ENCODE data around the gene CRTAC1. TPM values are rescaled to one million over a fixed set of nuclear protein-coding genes. Genes with fewer than 3 reads are reported as not detected.

The CRTAC1 gene
- total and polyA plus RNA-seq, 2 experiments from 2014 or later: 0.47 to 1.2 TPM

DNA sequence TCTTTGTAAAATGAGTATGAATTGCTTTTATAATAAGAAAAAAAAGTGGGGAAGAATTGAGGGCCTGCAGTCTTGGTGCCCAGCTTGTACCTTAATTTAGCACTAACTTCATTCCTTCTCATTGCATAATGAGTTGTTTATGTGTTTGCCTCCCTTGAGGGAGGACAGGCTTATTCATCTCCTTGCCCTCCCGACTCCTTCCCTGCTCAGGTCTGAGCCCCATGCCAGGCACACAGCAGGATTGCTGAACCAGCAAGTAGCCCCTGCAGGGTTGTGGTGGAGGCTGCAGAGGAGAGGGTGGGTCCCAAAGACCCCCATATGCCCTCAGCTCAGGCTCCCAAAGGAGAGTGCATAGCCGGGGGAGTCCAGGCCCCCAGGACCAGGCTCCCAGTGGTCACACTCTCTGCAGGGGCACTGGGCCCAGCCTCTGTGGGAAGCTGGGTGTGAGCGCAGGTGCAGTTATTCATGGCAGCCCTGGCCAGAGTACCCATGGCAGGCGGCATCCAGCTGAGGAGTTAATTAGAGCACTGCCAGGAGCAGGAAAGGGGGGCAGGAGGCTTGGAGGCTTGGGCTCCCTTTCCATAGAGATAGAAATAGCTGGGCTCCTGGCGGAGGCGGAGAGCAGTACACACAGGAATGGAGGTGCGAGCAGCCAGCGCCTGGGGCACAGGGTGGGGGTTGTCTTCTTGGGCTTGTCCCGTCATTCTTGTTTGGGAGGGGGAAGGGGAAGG, 208.9 kb downstream of the CRTAC1 start (continued):
- TF ChIP-seq, protein P1, sequence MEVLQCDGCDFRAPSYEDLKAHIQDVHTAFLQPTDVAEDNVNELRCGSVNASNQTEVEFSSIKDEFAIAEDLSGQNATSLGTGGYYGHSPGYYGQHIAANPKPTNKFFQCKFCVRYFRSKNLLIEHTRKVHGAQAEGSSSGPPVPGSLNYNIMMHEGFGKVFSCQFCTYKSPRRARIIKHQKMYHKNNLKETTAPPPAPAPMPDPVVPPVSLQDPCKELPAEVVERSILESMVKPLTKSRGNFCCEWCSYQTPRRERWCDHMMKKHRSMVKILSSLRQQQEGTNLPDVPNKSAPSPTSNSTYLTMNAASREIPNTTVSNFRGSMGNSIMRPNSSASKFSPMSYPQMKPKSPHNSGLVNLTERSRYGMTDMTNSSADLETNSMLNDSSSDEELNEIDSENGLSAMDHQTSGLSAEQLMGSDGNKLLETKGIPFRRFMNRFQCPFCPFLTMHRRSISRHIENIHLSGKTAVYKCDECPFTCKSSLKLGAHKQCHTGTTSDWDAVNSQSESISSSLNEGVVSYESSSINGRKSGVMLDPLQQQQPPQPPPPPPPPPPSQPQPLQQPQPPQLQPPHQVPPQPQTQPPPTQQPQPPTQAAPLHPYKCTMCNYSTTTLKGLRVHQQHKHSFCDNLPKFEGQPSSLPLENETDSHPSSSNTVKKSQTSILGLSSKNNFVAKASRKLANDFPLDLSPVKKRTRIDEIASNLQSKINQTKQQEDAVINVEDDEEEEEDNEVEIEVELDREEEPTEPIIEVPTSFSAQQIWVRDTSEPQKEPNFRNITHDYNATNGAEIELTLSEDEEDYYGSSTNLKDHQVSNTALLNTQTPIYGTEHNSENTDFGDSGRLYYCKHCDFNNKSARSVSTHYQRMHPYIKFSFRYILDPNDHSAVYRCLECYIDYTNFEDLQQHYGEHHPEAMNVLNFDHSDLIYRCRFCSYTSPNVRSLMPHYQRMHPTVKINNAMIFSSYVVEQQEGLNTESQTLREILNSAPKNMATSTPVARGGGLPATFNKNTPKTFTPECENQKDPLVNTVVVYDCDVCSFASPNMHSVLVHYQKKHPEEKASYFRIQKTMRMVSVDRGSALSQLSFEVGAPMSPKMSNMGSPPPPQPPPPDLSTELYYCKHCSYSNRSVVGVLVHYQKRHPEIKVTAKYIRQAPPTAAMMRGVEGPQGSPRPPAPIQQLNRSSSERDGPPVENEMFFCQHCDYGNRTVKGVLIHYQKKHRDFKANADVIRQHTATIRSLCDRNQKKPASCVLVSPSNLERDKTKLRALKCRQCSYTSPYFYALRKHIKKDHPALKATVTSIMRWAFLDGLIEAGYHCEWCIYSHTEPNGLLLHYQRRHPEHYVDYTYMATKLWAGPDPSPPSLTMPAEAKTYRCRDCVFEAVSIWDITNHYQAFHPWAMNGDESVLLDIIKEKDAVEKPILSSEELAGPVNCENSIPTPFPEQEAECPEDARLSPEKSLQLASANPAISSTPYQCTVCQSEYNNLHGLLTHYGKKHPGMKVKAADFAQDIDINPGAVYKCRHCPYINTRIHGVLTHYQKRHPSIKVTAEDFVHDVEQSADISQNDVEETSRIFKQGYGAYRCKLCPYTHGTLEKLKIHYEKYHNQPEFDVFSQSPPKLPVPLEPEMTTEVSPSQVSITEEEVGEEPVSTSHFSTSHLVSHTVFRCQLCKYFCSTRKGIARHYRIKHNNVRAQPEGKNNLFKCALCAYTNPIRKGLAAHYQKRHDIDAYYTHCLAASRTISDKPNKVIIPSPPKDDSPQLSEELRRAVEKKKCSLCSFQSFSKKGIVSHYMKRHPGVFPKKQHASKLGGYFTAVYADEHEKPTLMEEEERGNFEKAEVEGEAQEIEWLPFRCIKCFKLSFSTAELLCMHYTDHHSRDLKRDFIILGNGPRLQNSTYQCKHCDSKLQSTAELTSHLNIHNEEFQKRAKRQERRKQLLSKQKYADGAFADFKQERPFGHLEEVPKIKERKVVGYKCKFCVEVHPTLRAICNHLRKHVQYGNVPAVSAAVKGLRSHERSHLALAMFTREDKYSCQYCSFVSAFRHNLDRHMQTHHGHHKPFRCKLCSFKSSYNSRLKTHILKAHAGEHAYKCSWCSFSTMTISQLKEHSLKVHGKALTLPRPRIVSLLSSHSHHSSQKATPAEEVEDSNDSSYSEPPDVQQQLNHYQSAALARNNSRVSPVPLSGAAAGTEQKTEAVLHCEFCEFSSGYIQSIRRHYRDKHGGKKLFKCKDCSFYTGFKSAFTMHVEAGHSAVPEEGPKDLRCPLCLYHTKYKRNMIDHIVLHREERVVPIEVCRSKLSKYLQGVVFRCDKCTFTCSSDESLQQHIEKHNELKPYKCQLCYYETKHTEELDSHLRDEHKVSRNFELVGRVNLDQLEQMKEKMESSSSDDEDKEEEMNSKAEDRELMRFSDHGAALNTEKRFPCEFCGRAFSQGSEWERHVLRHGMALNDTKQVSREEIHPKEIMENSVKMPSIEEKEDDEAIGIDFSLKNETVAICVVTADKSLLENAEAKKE (CRISPR knock-in tag; IDR thresholded peaks at IDR 0.05): no peak
- TF ChIP-seq EZH2phosphoT487 (IDR thresholded peaks at IDR 0.05; ENCODE audit: unreplicated experiment): no peak
- TF ChIP-seq EZH2 (IDR thresholded peaks at IDR 0.05; ENCODE audit: low read depth, unreplicated experiment): no peak
- no peak for TF ChIP-seq CREB1 (CRISPR knock-in tag; IDR thresholded peaks at IDR 0.05; ENCODE audit: low read depth)
- TF ChIP-seq CTCF (conservative IDR thresholded peaks at IDR 0.05; ENCODE audit: low read depth in 2 of 2): no peak
- no peak for TF ChIP-seq NANOG (IDR thresholded peaks at IDR 0.05; ENCODE audit: borderline replicate concordance)

All from GM23338 (cell line).